NCI-H446 (cell line): Measurements from ENCODE around the gene TMEM130.
"Not testable (repeated sequence)": the region's sequence is repeated elsewhere in the genome, so short reads cannot be mapped to it uniquely, and the experiment has no call there.

ENCODE experiments used
- DNase-seq, 2 experiments: peaks; one replicate each; lab custom pipeline; 2025; lab: John Stamatoyannopoulos, UW

Gene TMEM130

GRCh38 chr7:98877146-98877545 lies 7.3 kb upstream of the TMEM130 start:
- no peak for DNase-seq

- no peak for DNase-seq
These were observed 5.7 kb upstream of the TMEM130 start for GRCh38 chr7:98875501-98875900.

- no peak for DNase-seq
These were observed 5.1 kb upstream of the TMEM130 start for GRCh38 chr7:98874942-98875341.

GRCh38 chr7:98873610-98874009 lies 3.8 kb upstream of the TMEM130 start:
- DNase-seq, result not testable (repeated sequence)

- no peak for DNase-seq
These were observed 2.6 kb upstream of the TMEM130 start for GRCh38 chr7:98872328-98872924.

- no peak for DNase-seq
These were observed 1.1 kb upstream of the TMEM130 start for GRCh38 chr7:98870807-98871491.

- no peak for DNase-seq
These were observed 372 bp upstream of the TMEM130 start for GRCh38 chr7:98870121-98870651.

GRCh38 chr7:98869027-98869596 lies 702 bp downstream of the TMEM130 start:
- DNase-seq, result no peak

GRCh38 chr7:98868450-98868849 lies 1.4 kb downstream of the TMEM130 start:
- DNase-seq, result no peak

GRCh38 chr7:98866765-98867164 lies 3.0 kb downstream of the TMEM130 start:
- DNase-seq, result no peak

- no peak for DNase-seq
These were observed 3.5 kb downstream of the TMEM130 start for GRCh38 chr7:98866351-98866750.

- DNase-seq, result no peak
These were observed 4.9 kb downstream of the TMEM130 start for GRCh38 chr7:98864731-98865453.

- no peak for DNase-seq
These were observed 6.2 kb downstream of the TMEM130 start for GRCh38 chr7:98863601-98864000.

- no peak for DNase-seq
These were observed 6.9 kb downstream of the TMEM130 start for GRCh38 chr7:98862716-98863420.

- DNase-seq, result no peak
These were observed 7.6 kb downstream of the TMEM130 start for GRCh38 chr7:98862203-98862602.

GRCh38 chr7:98860071-98860470 lies 9.7 kb downstream of the TMEM130 start:
- no peak for DNase-seq

- no peak for DNase-seq
These were observed 14.0 kb downstream of the TMEM130 start for GRCh38 chr7:98855610-98856422.

- no peak for DNase-seq
These were observed 17.0 kb downstream of the TMEM130 start for GRCh38 chr7:98852826-98853225.

GRCh38 chr7:98848918-98849317 lies 20.9 kb downstream of the TMEM130 start:
- DNase-seq, result no peak

- not testable (repeated sequence) for DNase-seq
These were observed 27.3 kb downstream of the TMEM130 start for GRCh38 chr7:98842552-98842951.
